HepG2 (cell line): ENCODE measurements around the gene CELSR3. TPM values are rescaled to one million over a fixed set of nuclear protein-coding genes. Genes with fewer than 3 reads are reported as not detected.

Source experiments
- ATAC-seq: fragments of 200-7000 bp; cut with Tn5 transposase; 3 replicates; pipeline ENCODE4 v1.9.1; 2020; ENCODE audit warnings: mild to moderate bottlenecking, moderate library complexity
- BruUV-seq: library from RNA; stranded (reverse); fragments of 400-500 nt; replicated peaks from 2 replicates; lab custom pipeline; 2021; lab: Mats Ljungman, UMichigan
- CTCF ChIA-PET: fragments of 300-600 bp; formaldehyde crosslinking; extraction: SDS; loops from one replicate; lab custom pipeline; 2021; ENCODE audit warnings: low total read pairs, inconsistent platforms, low intra/inter-chr PET ratio; lab: Yijun Ruan, JAX
- POLR2A ChIA-PET: fragments of 350-600 bp; sonication (Branson Sonifier 250); formaldehyde crosslinking; loops from one replicate; lab custom pipeline; 2020; ENCODE audit warnings: antibody characterized with exemption, inconsistent platforms; lab: Yijun Ruan, JAX
- DNase-seq: peaks from one replicate; pipeline ENCODE4 v3.0.0-alpha.2; 2015; ENCODE audit warnings: low spot score
- FAIRE-seq: peaks from 3 replicates; lab custom pipeline; 2011; peaks lifted over from hg19 to GRCh38; lab: Jason Lieb, UNC
- H2AFZ ChIP-seq: one replicate; pipeline ENCODE4 v1.6.1; 2011; ENCODE audit warnings: low read length, inconsistent platforms
- H3K27ac ChIP-seq: fragments of 300-600 bp; 3 replicates; pipeline ENCODE4 v1.8.0; 2011; ENCODE audit warnings: mixed run types, mild to moderate bottlenecking, mixed read lengths, low read length, inconsistent platforms; ENCODE audit not compliant: insufficient read depth; ENCODE audit errors: extremely low read length
- H3K27me3 ChIP-seq, 2 experiments: fragments of 200-600 bp in 1 of 2; 2 replicates in 1 of 2; 3 replicates in 1 of 2; pipeline versions ENCODE4 v1.6.0 to v1.8.0; 2011; ENCODE audit warnings: low read length in 2 of 2, mild to moderate bottlenecking in 2 of 2, moderate library complexity in 2 of 2, inconsistent platforms in 1 of 2; ENCODE audit not compliant: insufficient read depth in 2 of 2, control insufficient read depth in 1 of 2
- H3K36me3 ChIP-seq, 2 experiments: fragments of 200-600 bp in 1 of 2; replicated peaks in 1 of 2; 2 replicates in 1 of 2; 3 replicates in 1 of 2; pipeline versions ENCODE4 v1.5.1 to v1.8.0; 2011; ENCODE audit warnings: low read length in 2 of 2, inconsistent platforms in 1 of 2; ENCODE audit not compliant: insufficient read depth in 2 of 2, control insufficient read depth in 1 of 2
- H3K4me1 ChIP-seq: 2 replicates; pipeline ENCODE4 v1.5.1; 2012; ENCODE audit warnings: low read length, inconsistent platforms; ENCODE audit not compliant: insufficient read depth
- H3K4me2 ChIP-seq: 2 replicates; pipeline ENCODE4 v1.6.0; 2011; ENCODE audit warnings: low read depth, low read length, inconsistent platforms
- H3K4me3 ChIP-seq, 3 experiments: fragments of 200-600 bp in 1 of 3; sonication (generic), shearing (Covaris generic) in 1 of 3; replicated peaks in 1 of 3; 2 replicates each; pipeline ENCODE4 v1.5.1; 2011 to 2016; ENCODE audit warnings: low read length in 3 of 3, inconsistent platforms in 2 of 3, low read depth in 2 of 3, mild to moderate bottlenecking in 2 of 3, control low read depth in 1 of 3, mixed read lengths in 1 of 3; ENCODE audit not compliant: insufficient read depth in 1 of 3
- H3K79me2 ChIP-seq: one replicate; pipeline ENCODE4 v1.6.1; 2011; ENCODE audit warnings: low read length, inconsistent platforms; ENCODE audit not compliant: insufficient read depth
- H3K9ac ChIP-seq: 2 replicates; pipeline ENCODE4 v1.6.0; 2011; ENCODE audit warnings: mild to moderate bottlenecking, low read depth, low read length, inconsistent platforms; ENCODE audit not compliant: insufficient read depth
- H3K9me3 ChIP-seq: 2 replicates; pipeline ENCODE4 v1.5.1; 2012; ENCODE audit warnings: mild to moderate bottlenecking, low read length
- H4K20me1 ChIP-seq: 2 replicates; pipeline ENCODE4 v1.6.0; 2011; ENCODE audit warnings: inconsistent platforms, mild to moderate bottlenecking, low read length, moderate library complexity; ENCODE audit not compliant: insufficient read depth
- ELF3 ChIP-seq: IDR thresholded peaks from 2 replicates; pipeline ENCODE4 v1.6.1; 2016; ENCODE audit warnings: missing genetic modification reagents, missing compliant biosample characterization
- FOSL1 ChIP-seq: sonication (generic); formaldehyde crosslinking; IDR thresholded peaks from 2 replicates; pipeline ENCODE4 v1.9.0; 2021; ENCODE audit warnings: missing genetic modification reagents, borderline replicate concordance
- HES4 ChIP-seq: sonication (generic); formaldehyde crosslinking; IDR thresholded peaks from 2 replicates; pipeline ENCODE4 v1.9.0; 2021; ENCODE audit warnings: mild to moderate bottlenecking, missing genetic modification reagents, borderline replicate concordance
- MED8 ChIP-seq: sonication (generic); formaldehyde crosslinking; IDR thresholded peaks from 2 replicates; pipeline ENCODE4 v1.8.1; 2023; ENCODE audit warnings: mild to moderate bottlenecking, missing genetic modification reagents; ENCODE audit not compliant: insufficient replicate concordance
- PPARG ChIP-seq: conservative IDR thresholded peaks from 2 replicates; pipeline ENCODE4 v1.6.1; 2016; ENCODE audit warnings: missing biosample characterization, missing genetic modification reagents
- SALL2 ChIP-seq: sonication (generic); formaldehyde crosslinking; IDR thresholded peaks from 2 replicates; pipeline ENCODE4 v1.8.1; 2023; ENCODE audit warnings: mild to moderate bottlenecking, missing genetic modification reagents, inconsistent platforms
- SRF ChIP-seq: IDR thresholded peaks from 2 replicates; pipeline ENCODE4 v1.6.1; 2011; ENCODE audit warnings: mild to moderate bottlenecking, low read depth, low read length, moderate library complexity
- ZBTB7A ChIP-seq: sonication (generic); formaldehyde crosslinking; IDR thresholded peaks from 2 replicates; pipeline ENCODE4 v1.8.0; 2022; ENCODE audit warnings: mild to moderate bottlenecking, missing genetic modification reagents
- ZNF160 ChIP-seq: sonication (generic); formaldehyde crosslinking; IDR thresholded peaks from 2 replicates; pipeline ENCODE4 v1.8.0; 2022; ENCODE audit warnings: mild to moderate bottlenecking, inconsistent platforms, missing genetic modification reagents
- ZNF552 ChIP-seq: sonication (generic); formaldehyde crosslinking; IDR thresholded peaks from 2 replicates; pipeline ENCODE4 v1.9.0; 2022; ENCODE audit warnings: missing genetic modification reagents, mild to moderate bottlenecking, borderline replicate concordance
- ZNF558 ChIP-seq: sonication (generic); formaldehyde crosslinking; IDR thresholded peaks from 2 replicates; pipeline ENCODE4 v1.9.0; 2022; ENCODE audit warnings: mild to moderate bottlenecking, missing genetic modification reagents, borderline replicate concordance
- ZNF563 ChIP-seq: sonication (generic); formaldehyde crosslinking; IDR thresholded peaks from 2 replicates; pipeline ENCODE4 v1.8.0; 2022; ENCODE audit warnings: mild to moderate bottlenecking, moderate library complexity, missing genetic modification reagents
- ZNF589 ChIP-seq: sonication (generic); formaldehyde crosslinking; conservative IDR thresholded peaks from 2 replicates; pipeline ENCODE4 v1.8.0; 2022; ENCODE audit warnings: mild to moderate bottlenecking, moderate library complexity, missing genetic modification reagents
- ZNF720 ChIP-seq: sonication (generic); formaldehyde crosslinking; IDR thresholded peaks from 2 replicates; pipeline ENCODE4 v1.4.0; 2020; ENCODE audit warnings: missing genetic modification reagents
- WGBS: methylation state at CpG from one replicate; pipeline ENCODE4 v1.1.6; 2017; ENCODE audit warnings: low lambda C conversion rate; 5-methylcytosine and 5-hydroxymethylcytosine counted together
- in situ Hi-C: cut with HindIII; loops from 2 replicates; pipeline ENCODE4 v1.10.0; 2017; ENCODE audit warnings: low pct_unique_long_range_greater_than_20kb; ENCODE audit not compliant: extremely low pct_ligation_motif_present
- intact Hi-C: fragments of 100-400 bp; cut with micrococcal nuclease; formaldehyde crosslinking; loops from one replicate; pipeline ENCODE4 v1.10.0; 2022; ENCODE audit not compliant: unreplicated experiment
- polyA plus RNA-seq, 8 experiments: library from polyadenylated mRNA; depleted of rRNA in 3 of 8; stranded (reverse) in 7 of 8; unstranded in 1 of 8; fragments of >200 nt; fragmentation: Illumina TruSeq in 4 of 8; extraction: Trizol in 4 of 8; gene quantifications; 2 replicates each; pipeline versions ENCODE4 v1.2.1 to v1.2.3, GENCODE V29; 2011 to 2016; ENCODE audit warnings: low read depth in 4 of 8, missing spikeins in 1 of 8, mixed read lengths in 1 of 8; ENCODE audit not compliant: insufficient read depth in 1 of 8
- total RNA-seq, 5 experiments: library from RNA; depleted of rRNA; stranded (reverse); fragments of >200 nt; fragmentation: Illumina TruSeq; extraction: Trizol; gene quantifications; 2 replicates each; pipeline ENCODE4 v1.2.3, GENCODE V29; 2016; ENCODE audit warnings: low read depth in 1 of 5
- TF ChIP-seq, protein P1 (sequence below): sonication (generic); formaldehyde crosslinking; IDR thresholded peaks from 2 replicates; pipeline ENCODE4 v1.8.0; 2022; ENCODE audit warnings: missing genetic modification reagents, mild to moderate bottlenecking, inconsistent platforms, borderline replicate concordance
- TF ChIP-seq, protein P2 (sequence below): sonication (generic); formaldehyde crosslinking; IDR thresholded peaks from 2 replicates; pipeline ENCODE4 v1.5.0; 2020; ENCODE audit warnings: missing genetic modification reagents
- TF ChIP-seq, protein P3 (sequence below): sonication (generic); formaldehyde crosslinking; conservative IDR thresholded peaks from 2 replicates; pipeline ENCODE4 v1.4.0; 2020; ENCODE audit warnings: missing genetic modification reagents
- TF ChIP-seq, protein P4 (sequence below): sonication (generic); formaldehyde crosslinking; IDR thresholded peaks from 2 replicates; pipeline ENCODE4 v1.5.0; 2020; ENCODE audit warnings: mild to moderate bottlenecking, low read depth, missing genetic modification reagents, borderline replicate concordance
- TF ChIP-seq, protein P5 (sequence below): sonication (generic); formaldehyde crosslinking; IDR thresholded peaks from 2 replicates; pipeline ENCODE4 v1.4.0; 2020; ENCODE audit warnings: missing genetic modification reagents

Gene CELSR3
- total and polyA plus RNA-seq, 2 of the 13 experiments (the other 11 are each of a cell fraction or from before 2014, with no cell fraction given): 5.4 to 6.7 TPM

DNA sequence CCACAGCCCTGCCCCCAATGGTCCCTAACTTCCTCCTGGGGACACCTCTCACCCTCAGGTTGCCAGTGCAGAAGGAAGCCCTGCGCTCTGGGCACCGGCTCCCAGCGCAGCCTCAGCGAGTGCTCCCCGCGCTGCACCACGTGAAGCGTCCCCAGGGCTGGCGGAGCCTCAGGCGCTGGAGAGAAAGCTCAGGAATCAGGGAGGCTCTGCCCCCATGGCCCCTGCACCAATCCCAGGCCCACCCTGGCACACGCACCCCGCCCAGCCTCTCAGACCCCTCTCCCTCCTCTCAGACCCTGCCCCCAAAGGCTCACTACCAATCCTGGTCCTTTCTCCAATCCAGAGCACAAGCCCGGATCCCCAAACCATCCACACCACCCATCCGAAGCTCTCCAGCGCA, 74.5 kb downstream of the CELSR3 start (continued):
- TF ChIP-seq ZNF563 (CRISPR knock-in tag) (no peak), ZNF558 (no peak), SALL2 (CRISPR knock-in tag) (no peak), ZBTB7A (CRISPR knock-in tag) (no peak)
- TF ChIP-seq, protein P1, sequence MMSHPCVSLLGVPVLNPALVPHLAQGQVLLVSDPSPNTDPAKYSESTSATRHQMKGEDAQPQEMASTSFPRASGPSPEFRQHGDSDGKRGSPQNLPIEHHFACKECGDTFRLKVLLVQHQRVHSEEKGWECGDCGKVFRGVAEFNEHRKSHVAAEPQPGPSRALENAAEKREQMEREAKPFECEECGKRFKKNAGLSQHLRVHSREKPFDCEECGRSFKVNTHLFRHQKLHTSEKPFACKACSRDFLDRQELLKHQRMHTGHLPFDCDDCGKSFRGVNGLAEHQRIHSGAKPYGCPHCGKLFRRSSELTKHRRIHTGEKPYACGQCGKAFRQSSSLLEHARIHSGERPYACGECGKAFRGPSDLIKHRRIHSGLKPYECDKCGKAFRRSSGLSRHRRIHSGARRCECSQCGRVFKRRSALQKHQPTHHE (CRISPR knock-in tag): no peak
- TF ChIP-seq, protein P2, sequence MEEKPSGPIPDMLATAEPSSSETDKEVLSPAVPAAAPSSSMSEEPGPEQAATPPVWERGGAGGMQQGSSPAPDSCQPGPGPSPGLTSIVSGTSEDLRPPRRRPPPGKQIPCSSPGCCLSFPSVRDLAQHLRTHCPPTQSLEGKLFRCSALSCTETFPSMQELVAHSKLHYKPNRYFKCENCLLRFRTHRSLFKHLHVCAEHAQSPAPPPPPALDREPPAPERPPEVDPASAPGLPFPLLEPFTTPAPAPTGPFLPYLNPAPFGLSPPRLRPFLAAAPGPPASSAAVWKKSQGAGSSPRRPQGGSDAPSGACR (CRISPR knock-in tag): no peak
- TF ChIP-seq, all 625 proteins: peak for 0

DNA sequence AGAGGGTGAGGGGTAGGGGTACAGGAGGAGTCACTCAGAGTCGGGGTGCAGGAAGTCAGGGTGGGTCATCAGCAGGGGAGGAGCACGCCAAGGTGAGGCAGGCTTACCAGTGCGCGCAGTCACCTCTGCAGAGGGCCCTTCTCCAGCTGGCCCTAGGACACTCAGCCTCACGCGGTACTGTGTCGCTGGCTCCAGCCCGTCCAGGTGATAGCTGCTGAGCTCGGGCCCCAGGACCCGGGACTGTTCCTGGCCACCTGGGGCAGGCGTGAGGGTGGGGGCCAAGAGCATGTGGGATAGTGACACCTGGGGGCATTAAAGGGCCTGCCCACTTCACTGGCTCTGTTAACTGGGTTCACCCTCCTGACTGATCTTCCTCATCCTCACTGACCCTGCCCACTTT, 75.0 kb downstream of the CELSR3 start:
- POLR2A ChIA-PET: no interaction called here
- WGBS: no CpG with 5 or more reads among the region's 11 CpGs
- TF ChIP-seq ZNF720 (CRISPR knock-in tag) (no peak), SRF (no peak), ZNF552 (CRISPR knock-in tag) (no peak), ELF3 (no peak), ZNF589 (no peak), ZNF160 (no peak), FOSL1 (CRISPR knock-in tag) (no peak), MED8 (CRISPR knock-in tag) (no peak), HES4 (no peak), PPARG (no peak)
- TF ChIP-seq, protein P3, sequence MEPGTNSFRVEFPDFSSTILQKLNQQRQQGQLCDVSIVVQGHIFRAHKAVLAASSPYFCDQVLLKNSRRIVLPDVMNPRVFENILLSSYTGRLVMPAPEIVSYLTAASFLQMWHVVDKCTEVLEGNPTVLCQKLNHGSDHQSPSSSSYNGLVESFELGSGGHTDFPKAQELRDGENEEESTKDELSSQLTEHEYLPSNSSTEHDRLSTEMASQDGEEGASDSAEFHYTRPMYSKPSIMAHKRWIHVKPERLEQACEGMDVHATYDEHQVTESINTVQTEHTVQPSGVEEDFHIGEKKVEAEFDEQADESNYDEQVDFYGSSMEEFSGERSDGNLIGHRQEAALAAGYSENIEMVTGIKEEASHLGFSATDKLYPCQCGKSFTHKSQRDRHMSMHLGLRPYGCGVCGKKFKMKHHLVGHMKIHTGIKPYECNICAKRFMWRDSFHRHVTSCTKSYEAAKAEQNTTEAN (CRISPR knock-in tag): no peak
- TF ChIP-seq, protein P4, sequence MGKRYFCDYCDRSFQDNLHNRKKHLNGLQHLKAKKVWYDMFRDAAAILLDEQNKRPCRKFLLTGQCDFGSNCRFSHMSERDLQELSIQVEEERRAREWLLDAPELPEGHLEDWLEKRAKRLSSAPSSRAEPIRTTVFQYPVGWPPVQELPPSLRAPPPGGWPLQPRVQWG (CRISPR knock-in tag): no peak
- TF ChIP-seq, protein P5, sequence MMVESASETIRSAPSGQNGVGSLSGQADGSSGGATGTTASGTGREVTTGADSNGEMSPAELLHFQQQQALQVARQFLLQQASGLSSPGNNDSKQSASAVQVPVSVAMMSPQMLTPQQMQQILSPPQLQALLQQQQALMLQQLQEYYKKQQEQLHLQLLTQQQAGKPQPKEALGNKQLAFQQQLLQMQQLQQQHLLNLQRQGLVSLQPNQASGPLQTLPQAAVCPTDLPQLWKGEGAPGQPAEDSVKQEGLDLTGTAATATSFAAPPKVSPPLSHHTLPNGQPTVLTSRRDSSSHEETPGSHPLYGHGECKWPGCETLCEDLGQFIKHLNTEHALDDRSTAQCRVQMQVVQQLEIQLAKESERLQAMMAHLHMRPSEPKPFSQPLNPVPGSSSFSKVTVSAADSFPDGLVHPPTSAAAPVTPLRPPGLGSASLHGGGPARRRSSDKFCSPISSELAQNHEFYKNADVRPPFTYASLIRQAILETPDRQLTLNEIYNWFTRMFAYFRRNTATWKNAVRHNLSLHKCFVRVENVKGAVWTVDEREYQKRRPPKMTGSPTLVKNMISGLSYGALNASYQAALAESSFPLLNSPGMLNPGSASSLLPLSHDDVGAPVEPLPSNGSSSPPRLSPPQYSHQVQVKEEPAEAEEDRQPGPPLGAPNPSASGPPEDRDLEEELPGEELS (CRISPR knock-in tag): no peak

More for the DNA sequence above, 75.0 kb downstream of the CELSR3 start:
- in situ Hi-C loops (no loop called here), intact Hi-C loops (no loop called here)
- no peak overlapping the region for H3K9ac ChIP-seq
- 0 out of 5 replicates have a peak, but pooled peaks cover 0 to 4% of the 10 kb centered on the region in 2 experiments for H3K27me3 ChIP-seq
- H3K9me3 ChIP-seq: no peaks in the 10 kb centered on the region
- CTCF ChIA-PET: no interaction called here
- no peak overlapping the region for H3K27ac ChIP-seq
- no peaks in the 10 kb centered on the region for H3K79me2 ChIP-seq
- H2AFZ ChIP-seq: no peak overlapping the region
- DNase-seq: no peak
- H4K20me1 ChIP-seq: no peaks in the 10 kb centered on the region
- no peak overlapping the region for H3K4me3 ChIP-seq
- H3K4me1 ChIP-seq: peaks cover 10% of the 10 kb centered on the region; the same call in 1 of the 2 replicates
- no peaks in the 10 kb centered on the region; a peak in 1 of 5 replicates for H3K36me3 ChIP-seq
- no TSS peak for BruUV-seq
- H3K4me2 ChIP-seq: no peak overlapping the region
- ATAC-seq: no peak
- FAIRE-seq: no peak
